CD14-positive monocyte (primary cell): Measurements from ENCODE around the gene PLD1. TPM values are rescaled to one million over a fixed set of nuclear protein-coding genes. Genes with fewer than 3 reads are reported as not detected.

Experiments used
- DNase-seq, 3 donors: peaks; one replicate each; pipeline ENCODE4 v3.0.0-alpha.2; 2011 to 2022
- H2AFZ ChIP-seq: 2 replicates; pipeline ENCODE4 v1.6.0; 2012; ENCODE audit warnings: mild to moderate bottlenecking, low read depth, low read length, inconsistent platforms; ENCODE audit not compliant: insufficient read depth, poor library complexity, severe bottlenecking
- H3K27ac ChIP-seq, 2 donors: 1 replicate in 1 of 2; 2 replicates in 1 of 2; pipeline ENCODE4 v1.5.1; 2012 to 2013; ENCODE audit warnings: low read length in 2 of 2, control low read depth in 1 of 2, inconsistent platforms in 1 of 2, low read depth in 1 of 2, mild to moderate bottlenecking in 1 of 2
- H3K27me3 ChIP-seq, 2 donors: one replicate each; pipeline versions ENCODE4 v1.6.0 to v1.6.1; 2011 to 2013; ENCODE audit warnings: low read length in 2 of 2; ENCODE audit not compliant: control insufficient read depth in 2 of 2, insufficient read depth in 2 of 2
- H3K36me3 ChIP-seq, 2 donors: replicated peaks in 1 of 2; 1 replicate in 1 of 2; 2 replicates in 1 of 2; pipeline versions ENCODE4 v1.5.1 to v1.6.1; 2012 to 2013; ENCODE audit warnings: low read length in 2 of 2, control low read depth in 1 of 2, inconsistent platforms in 1 of 2, mild to moderate bottlenecking in 1 of 2; ENCODE audit not compliant: insufficient read depth in 2 of 2, control insufficient read depth in 1 of 2
- H3K4me1 ChIP-seq, 2 donors: 1 replicate in 1 of 2; 2 replicates in 1 of 2; pipeline versions ENCODE4 v1.5.1 to v1.6.1; 2012 to 2013; ENCODE audit warnings: low read length in 2 of 2, control low read depth in 1 of 2, inconsistent platforms in 1 of 2, mild to moderate bottlenecking in 1 of 2, moderate library complexity in 1 of 2; ENCODE audit not compliant: insufficient read depth in 2 of 2, control insufficient read depth in 1 of 2
- H3K4me2 ChIP-seq: replicated peaks from 2 replicates; pipeline ENCODE3; 2012; ENCODE audit warnings: low read length, moderate library complexity, mild to moderate bottlenecking; ENCODE audit not compliant: poor library complexity, severe bottlenecking; ENCODE audit errors: extremely low read depth
- H3K4me3 ChIP-seq, 3 experiments: fragments of 200-600 bp in 1 of 3; sonication (generic) in 1 of 3; replicated peaks in 1 of 3; 1 replicate in 2 of 3; 2 replicates in 1 of 3; pipeline ENCODE4 v1.5.1; 2011 to 2013; ENCODE audit warnings: low read length in 3 of 3, mild to moderate bottlenecking in 3 of 3, control low read depth in 2 of 3, low read depth in 2 of 3, inconsistent platforms in 1 of 3, moderate library complexity in 1 of 3
- H3K79me2 ChIP-seq: 2 replicates; pipeline ENCODE4 v1.6.0; 2012; ENCODE audit warnings: mild to moderate bottlenecking, control low read depth, inconsistent platforms, low read length, moderate library complexity; ENCODE audit not compliant: insufficient read depth
- H3K9ac ChIP-seq: 2 replicates; pipeline ENCODE4 v1.6.0; 2017; ENCODE audit warnings: low read length, mild to moderate bottlenecking; ENCODE audit not compliant: insufficient read depth, poor library complexity, severe bottlenecking
- H3K9me3 ChIP-seq, 2 donors: replicated peaks in 1 of 2; 1 replicate in 1 of 2; 2 replicates in 1 of 2; pipeline versions ENCODE4 v1.5.1 to v1.6.1; 2012 to 2013; ENCODE audit warnings: low read length in 2 of 2, control low read depth in 1 of 2; ENCODE audit not compliant: control insufficient read depth in 1 of 2, insufficient read depth in 1 of 2
- H4K20me1 ChIP-seq: 2 replicates; pipeline ENCODE4 v1.6.0; 2012; ENCODE audit warnings: mild to moderate bottlenecking, low read length, control low read depth, moderate library complexity; ENCODE audit not compliant: insufficient read depth
- H3K27ac Mint-ChIP-seq, 7 donors: one replicate each; pipeline ENCODE4 v1.8.0; 2020; ENCODE audit warnings: mild to moderate bottlenecking in 7 of 7, mixed read lengths in 7 of 7, moderate library complexity in 6 of 7, inconsistent platforms in 2 of 7
- H3K27me3 Mint-ChIP-seq, 3 donors: one replicate each; pipeline ENCODE4 v1.8.0; 2021 to 2022; ENCODE audit warnings: low read depth in 3 of 3, mild to moderate bottlenecking in 3 of 3, mixed read lengths in 3 of 3, moderate library complexity in 3 of 3, inconsistent platforms in 1 of 3
- H3K36me3 Mint-ChIP-seq, 2 donors: one replicate each; pipeline ENCODE4 v1.8.0; 2020; ENCODE audit warnings: mixed read lengths in 2 of 2, inconsistent platforms in 1 of 2, mild to moderate bottlenecking in 1 of 2
- H3K4me1 Mint-ChIP-seq: one replicate; pipeline ENCODE4 v1.8.0; 2020; ENCODE audit warnings: mild to moderate bottlenecking, mixed read lengths
- H3K4me3 Mint-ChIP-seq, 2 donors: one replicate each; pipeline ENCODE4 v1.8.0; 2020; ENCODE audit warnings: mild to moderate bottlenecking in 2 of 2, mixed read lengths in 2 of 2, moderate library complexity in 1 of 2
- H3K9me3 Mint-ChIP-seq, 7 donors: one replicate each; pipeline ENCODE4 v1.8.0; 2020 to 2022; ENCODE audit warnings: mixed read lengths in 7 of 7, mild to moderate bottlenecking in 6 of 7, moderate library complexity in 6 of 7, inconsistent platforms in 2 of 7
- WGBS: methylation state at CpG from one replicate; pipeline ENCODE4 v1.1.5; 2013; ENCODE audit warnings: missing lambda C conversion rate; ENCODE audit not compliant: insufficient coverage; 5-methylcytosine and 5-hydroxymethylcytosine counted together
- intact Hi-C, 2 donors: fragments of 100-400 bp; cut with micrococcal nuclease; formaldehyde crosslinking; loops; one replicate each; pipeline versions ENCODE4 v1.15.0 to v1.15.1; 2023
- polyA plus RNA-seq, 3 donors: library from polyadenylated mRNA; depleted of rRNA in 1 of 3; unstranded in 2 of 3; stranded (reverse) in 1 of 3; fragments of 300-500 nt in 2 of 3; fragments of >200 nt in 1 of 3; fragmentation: Illumina TruSeq in 2 of 3; gene quantifications; 1 replicate in 2 of 3; 2 replicates in 1 of 3; pipeline ENCODE4 v1.2.3, GENCODE V29; 2012 to 2021
- TF ChIP-seq, protein P1 (sequence below): fragments of 200-600 bp; IDR thresholded peaks from one replicate; pipeline ENCODE4 v1.8.0; 2022; ENCODE audit warnings: antibody characterized with exemption, mild to moderate bottlenecking

PLD1 gene
- polyA plus RNA-seq, 3 donors: 5.1 to 7.9 (median 5.8) TPM

- no CpG with 5 or more reads among the region's 6 CpGs for WGBS
- H4K20me1 ChIP-seq: no peaks in the 10 kb centered on the region
- H3K4me3 ChIP-seq: no peak overlapping the region
- no peak overlapping the region for H3K9ac ChIP-seq
- no peak overlapping the region for H3K4me2 ChIP-seq
- H3K27me3 ChIP-seq: no peaks in the 10 kb centered on the region
- Mint-ChIP-seq H3K4me3 (no peak overlapping the region), H3K9me3 (peaks cover 0 to 3% (median 0%) of the 10 kb centered on the region in 7 donors), H3K4me1 (peaks cover 12% of the 10 kb centered on the region), H3K27me3 (no peaks in the 10 kb centered on the region), H3K36me3 (peaks cover 51 to 54% of the 10 kb centered on the region in 2 donors), H3K27ac (no peak overlapping the region)
- intact Hi-C loops: no loop called here
- H3K27ac ChIP-seq: no peak overlapping the region
- H2AFZ ChIP-seq: no peak overlapping the region
- DNase-seq: no peak
- H3K4me1 ChIP-seq: peaks cover 0 to 3% of the 10 kb centered on the region in 2 donors
- TF ChIP-seq, protein P1, sequence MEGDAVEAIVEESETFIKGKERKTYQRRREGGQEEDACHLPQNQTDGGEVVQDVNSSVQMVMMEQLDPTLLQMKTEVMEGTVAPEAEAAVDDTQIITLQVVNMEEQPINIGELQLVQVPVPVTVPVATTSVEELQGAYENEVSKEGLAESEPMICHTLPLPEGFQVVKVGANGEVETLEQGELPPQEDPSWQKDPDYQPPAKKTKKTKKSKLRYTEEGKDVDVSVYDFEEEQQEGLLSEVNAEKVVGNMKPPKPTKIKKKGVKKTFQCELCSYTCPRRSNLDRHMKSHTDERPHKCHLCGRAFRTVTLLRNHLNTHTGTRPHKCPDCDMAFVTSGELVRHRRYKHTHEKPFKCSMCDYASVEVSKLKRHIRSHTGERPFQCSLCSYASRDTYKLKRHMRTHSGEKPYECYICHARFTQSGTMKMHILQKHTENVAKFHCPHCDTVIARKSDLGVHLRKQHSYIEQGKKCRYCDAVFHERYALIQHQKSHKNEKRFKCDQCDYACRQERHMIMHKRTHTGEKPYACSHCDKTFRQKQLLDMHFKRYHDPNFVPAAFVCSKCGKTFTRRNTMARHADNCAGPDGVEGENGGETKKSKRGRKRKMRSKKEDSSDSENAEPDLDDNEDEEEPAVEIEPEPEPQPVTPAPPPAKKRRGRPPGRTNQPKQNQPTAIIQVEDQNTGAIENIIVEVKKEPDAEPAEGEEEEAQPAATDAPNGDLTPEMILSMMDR: no peak
- H3K79me2 ChIP-seq: no peaks in the 10 kb centered on the region
- peaks cover 29 to 76% of the 10 kb centered on the region in 2 donors for H3K36me3 ChIP-seq
- no peaks in the 10 kb centered on the region for H3K9me3 ChIP-seq
Measured at GRCh38 chr3:171653701-171654100, 156.6 kb downstream of the PLD1 start.

DNA sequence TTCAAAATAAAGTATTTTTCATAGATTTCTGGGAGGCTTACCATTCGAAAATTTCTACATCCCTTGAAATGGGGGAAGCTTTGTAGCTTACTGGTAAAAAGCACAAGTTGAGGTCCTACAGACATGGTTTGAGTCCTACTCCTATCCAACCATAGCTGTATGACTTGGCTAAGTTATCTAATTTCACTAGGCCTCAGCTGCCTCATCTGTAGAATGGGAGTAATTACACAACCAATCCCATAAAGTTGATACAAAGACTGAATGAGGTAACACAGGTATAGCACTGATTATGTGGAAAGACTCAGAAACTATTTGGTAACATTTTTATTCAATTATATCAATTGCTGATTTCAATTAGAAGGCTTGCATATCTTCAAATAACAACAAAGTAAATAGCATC lies 157.4 kb downstream of the PLD1 start:
- Histone ChIP-seq H3K4me1 (peaks cover 0 to 3% of the 10 kb centered on the region in 2 donors), H3K36me3 (peaks cover 21 to 68% of the 10 kb centered on the region in 2 donors), H3K4me3 (no peak overlapping the region), H2AFZ (no peak overlapping the region), H4K20me1 (no peaks in the 10 kb centered on the region), H3K9ac (no peak overlapping the region), H3K79me2 (no peaks in the 10 kb centered on the region), H3K9me3 (no peaks in the 10 kb centered on the region), H3K27me3 (no peaks in the 10 kb centered on the region), H3K27ac (no peak overlapping the region), H3K4me2 (no peak overlapping the region)
- intact Hi-C loops: no loop called here
- Mint-ChIP-seq H3K4me3 (no peak overlapping the region), H3K27me3 (no peaks in the 10 kb centered on the region), H3K4me1 (peaks cover 14% of the 10 kb centered on the region), H3K27ac (no peak overlapping the region), H3K9me3 (peaks cover 0 to 3% (median 0%) of the 10 kb centered on the region in 7 donors), H3K36me3 (peaks cover 43 to 46% of the 10 kb centered on the region in 2 donors)
- TF ChIP-seq, protein P1: no peak
- WGBS: no CpG with 5 or more reads among the region's 1 CpG
- no peak for DNase-seq
